ENCODE results near the gene YARS2. TPM values are rescaled to one million over a fixed set of nuclear protein-coding genes. Genes with fewer than 3 reads are reported as not detected.

Gene YARS2
- total and polyA plus RNA-seq, 2 of the 13 experiments (the other 11 are each of a cell fraction or from before 2014, with no cell fraction given), result 17.9 to 39.6 TPM

GRCh38 chr12:32777159-32777558 is 21.5 kb upstream of the YARS2 start:
- ATAC-seq (no peak), FAIRE-seq (no peak), DNase-seq (ENCODE audit: low spot score) (no peak)
- in situ Hi-C loops (cut with HindIII; ENCODE audit: extremely low pct_ligation_motif_present, low pct_unique_long_range_greater_than_20kb), result no loop called here
- Histone ChIP-seq H4K20me1 (ENCODE audit: insufficient read depth, low read length) (no peaks in the 10 kb centered on the region), H3K4me3 (replicated peaks in 1 of 3; ENCODE audit: insufficient read depth in 1 of 3, low read depth in 2 of 3, low read length in 3 of 3) (no peak overlapping the region), H3K4me1 (ENCODE audit: insufficient read depth, low read length) (no peaks in the 10 kb centered on the region), H3K36me3 (replicated peaks in 1 of 2; ENCODE audit: control insufficient read depth in 1 of 2, insufficient read depth in 2 of 2, low read length in 2 of 2) (no peaks in the 10 kb centered on the region), H3K9ac (ENCODE audit: insufficient read depth, low read depth, low read length) (no peak overlapping the region), H3K27ac (ENCODE audit: extremely low read length, insufficient read depth, low read length) (no peak overlapping the region), H3K4me2 (ENCODE audit: low read depth, low read length) (no peak overlapping the region), H3K79me2 (ENCODE audit: insufficient read depth, low read length) (no peaks in the 10 kb centered on the region), H3K9me3 (ENCODE audit: low read length) (no peaks in the 10 kb centered on the region), H2AFZ (ENCODE audit: low read length) (no peak overlapping the region), H3K27me3 (ENCODE audit: control insufficient read depth in 1 of 2, insufficient read depth in 2 of 2, low read length in 2 of 2) (no peaks in the 10 kb centered on the region)
- POLR2A ChIA-PET, result no interaction called here
- TF ChIP-seq DNMT1 (CRISPR knock-in tag; IDR thresholded peaks at IDR 0.05) (no peak), ZNF615 (CRISPR knock-in tag; IDR thresholded peaks at IDR 0.05; ENCODE audit: borderline replicate concordance) (no peak), NKX3-1 (CRISPR knock-in tag; IDR thresholded peaks at IDR 0.05) (no peak), THAP11 (CRISPR knock-in tag; IDR thresholded peaks at IDR 0.05) (no peak), RFXAP (CRISPR knock-in tag; IDR thresholded peaks at IDR 0.05; ENCODE audit: borderline replicate concordance) (no peak), TBL1XR1 (IDR thresholded peaks at IDR 0.05; ENCODE audit: borderline replicate concordance, low read length, partially characterized antibody) (no peak), ZNF282 (IDR thresholded peaks at IDR 0.05; ENCODE audit: partially characterized antibody) (no peak), YY1 (IDR thresholded peaks at IDR 0.05; ENCODE audit: insufficient read depth, insufficient replicate concordance, low read depth, low read length) (no peak), ZNF761 (CRISPR knock-in tag; conservative IDR thresholded peaks at IDR 0.05) (no peak)
- intact Hi-C loops (cut with micrococcal nuclease; ENCODE audit: unreplicated experiment), result no loop called here
- CTCF ChIA-PET (ENCODE audit: low intra/inter-chr PET ratio, low total read pairs), result no interaction called here
- 25% methylated on average over 5 of the region's 5 CpGs for WGBS (ENCODE audit: low lambda C conversion rate)
- BruUV-seq (replicated peaks), result no TSS peak

- DNase-seq (ENCODE audit: low spot score) (no peak), FAIRE-seq (no peak), ATAC-seq (no peak)
- intact Hi-C loops (cut with micrococcal nuclease; ENCODE audit: unreplicated experiment) (no loop called here), in situ Hi-C loops (cut with HindIII; ENCODE audit: extremely low pct_ligation_motif_present, low pct_unique_long_range_greater_than_20kb) (no loop called here)
- ChIA-PET CTCF (ENCODE audit: low intra/inter-chr PET ratio, low total read pairs) (no interaction called here), POLR2A (no interaction called here)
- TF ChIP-seq KLF9 (CRISPR knock-in tag; IDR thresholded peaks at IDR 0.05; ENCODE audit: low read depth) (no peak), NCOA1 (CRISPR knock-in tag; IDR thresholded peaks at IDR 0.05) (no peak), ARID2 (CRISPR knock-in tag; IDR thresholded peaks at IDR 0.05; ENCODE audit: borderline replicate concordance) (no peak), ZBTB26 (CRISPR knock-in tag; IDR thresholded peaks at IDR 0.05; ENCODE audit: borderline replicate concordance) (no peak), ATF4 (CRISPR knock-in tag; IDR thresholded peaks at IDR 0.05) (no peak), KAT7 (CRISPR knock-in tag; IDR thresholded peaks at IDR 0.05; ENCODE audit: borderline replicate concordance) (no peak)
- Histone ChIP-seq H3K4me3 (replicated peaks in 1 of 3; ENCODE audit: insufficient read depth in 1 of 3, low read depth in 2 of 3, low read length in 3 of 3) (no peak overlapping the region), H3K36me3 (replicated peaks in 1 of 2; ENCODE audit: control insufficient read depth in 1 of 2, insufficient read depth in 2 of 2, low read length in 2 of 2) (no peaks in the 10 kb centered on the region), H3K27me3 (ENCODE audit: control insufficient read depth in 1 of 2, insufficient read depth in 2 of 2, low read length in 2 of 2) (no peaks in the 10 kb centered on the region), H3K4me2 (ENCODE audit: low read depth, low read length) (no peak overlapping the region), H4K20me1 (ENCODE audit: insufficient read depth, low read length) (no peaks in the 10 kb centered on the region), H3K27ac (ENCODE audit: extremely low read length, insufficient read depth, low read length) (no peak overlapping the region), H3K9me3 (ENCODE audit: low read length) (no peaks in the 10 kb centered on the region), H3K9ac (ENCODE audit: insufficient read depth, low read depth, low read length) (no peak overlapping the region), H3K4me1 (ENCODE audit: insufficient read depth, low read length) (no peaks in the 10 kb centered on the region), H2AFZ (ENCODE audit: low read length) (no peak overlapping the region), H3K79me2 (ENCODE audit: insufficient read depth, low read length) (no peaks in the 10 kb centered on the region)
- WGBS (ENCODE audit: low lambda C conversion rate), result 19% methylated on average over 4 of the region's 4 CpGs
- no TSS peak for BruUV-seq (replicated peaks)
These were observed 20.6 kb upstream of the YARS2 start for GRCh38 chr12:32776258-32776657.

Data from HepG2 (cell line).